Measurements from ENCODE around the gene ANKRD33B.
"Not testable (repeated sequence)": the region's sequence is repeated elsewhere in the genome, so short reads cannot be mapped to it uniquely, and the experiment has no call there.

The ANKRD33B gene
- 2.5 to 26.7 (median 11.2) reads per million in 4 experiments for total RNA-seq

- peak; percentile 63 for DNase-seq
Observed at GRCh38 chr5:10563945-10564837, at the start of gene ANKRD33B. ANKRD33B (plus strand) TSS chr5:10564070; CDS start chr5:10564468, 398 bp downstream.

- DNase-seq: not testable (repeated sequence)
Observed at GRCh38 chr5:10514572-10514971, 49.3 kb upstream of the ANKRD33B start.

- DNase-seq: no peak
Observed at GRCh38 chr5:10515492-10515891, 48.4 kb upstream of the ANKRD33B start.

- no peak for DNase-seq
Observed at GRCh38 chr5:10518347-10518746, 45.5 kb upstream of the ANKRD33B start.

- DNase-seq: no peak
Observed at GRCh38 chr5:10519729-10520128, 44.1 kb upstream of the ANKRD33B start.

DNA sequence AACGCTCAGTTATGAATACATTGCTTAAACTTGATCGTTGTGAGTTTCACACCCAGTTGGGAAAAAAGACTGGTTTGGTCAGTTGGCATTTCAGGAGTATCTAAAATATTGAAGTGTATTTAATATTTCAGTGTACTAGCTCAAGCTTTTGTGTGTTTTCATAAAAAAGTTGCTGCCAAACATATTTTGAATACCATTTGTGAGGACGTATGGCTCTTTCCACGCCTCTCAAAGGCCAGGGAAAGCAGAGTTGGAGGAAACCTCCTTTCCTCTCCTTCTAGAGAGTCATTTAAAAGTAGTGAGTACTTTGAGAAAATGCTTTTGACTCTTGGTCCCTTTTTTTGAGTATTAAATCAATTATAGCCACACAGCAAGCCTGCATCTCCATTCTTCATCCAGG lies 43.2 kb upstream of the ANKRD33B start:
- DNase-seq: no peak

GRCh38 chr5:10521466-10522223 lies 42.2 kb upstream of the ANKRD33B start:
- no peak for DNase-seq

GRCh38 chr5:10522224-10522611 lies 41.7 kb upstream of the ANKRD33B start:
- no peak for DNase-seq

DNA sequence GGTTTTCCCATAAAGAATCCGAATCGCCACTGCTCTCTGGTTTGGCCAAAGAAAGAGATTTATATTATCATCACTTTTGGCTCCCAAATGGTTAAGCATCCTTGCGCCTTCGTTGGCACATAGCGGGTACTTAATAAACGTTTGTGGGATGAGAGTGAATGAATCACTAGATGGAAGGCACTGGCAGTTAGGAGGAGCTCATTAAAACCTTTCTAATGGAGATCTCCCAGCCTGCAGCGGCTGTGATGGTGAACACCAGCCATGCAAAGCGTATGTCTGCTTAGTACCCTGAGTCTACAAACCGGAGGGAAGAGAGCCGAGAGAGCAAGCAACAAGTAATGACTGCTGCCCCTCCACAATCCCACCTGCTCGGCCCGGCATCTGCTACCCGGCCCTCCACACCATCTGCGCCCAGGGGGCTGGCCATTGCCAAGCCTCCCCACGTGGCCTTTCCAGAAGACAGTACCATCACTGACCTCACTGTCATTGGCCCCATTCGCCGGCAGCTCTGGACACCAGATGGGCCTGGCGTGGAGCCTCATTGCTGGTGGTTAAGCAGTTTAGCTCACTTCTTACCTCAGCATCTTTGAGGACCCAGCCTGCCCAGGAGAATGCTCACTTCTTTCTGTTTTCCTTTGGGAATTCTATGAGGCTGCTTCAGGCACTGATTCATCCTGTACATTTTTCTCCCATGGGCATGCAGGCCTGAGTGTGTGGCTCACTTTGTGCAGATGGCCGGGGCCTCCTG lies 39.3 kb upstream of the ANKRD33B start:
- no peak for DNase-seq

DNA sequence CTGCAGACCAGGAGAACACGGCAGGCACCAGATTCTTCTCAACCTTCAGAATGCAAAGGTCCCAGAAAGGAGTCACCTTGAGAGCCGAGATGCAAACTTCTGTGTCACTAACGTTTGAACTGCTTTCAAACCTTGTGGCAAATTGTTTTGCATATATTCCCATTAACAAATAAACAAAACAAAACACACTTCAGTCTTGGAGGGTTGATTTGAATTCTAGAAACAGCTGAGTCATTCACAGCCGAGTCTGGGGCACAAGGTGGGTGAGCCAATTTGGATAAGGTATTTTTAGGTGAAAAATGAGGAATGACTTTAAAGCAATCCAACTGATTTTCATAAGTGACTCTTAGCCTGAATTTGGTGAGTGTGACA lies 38.8 kb upstream of the ANKRD33B start:
- no peak for DNase-seq

DNA sequence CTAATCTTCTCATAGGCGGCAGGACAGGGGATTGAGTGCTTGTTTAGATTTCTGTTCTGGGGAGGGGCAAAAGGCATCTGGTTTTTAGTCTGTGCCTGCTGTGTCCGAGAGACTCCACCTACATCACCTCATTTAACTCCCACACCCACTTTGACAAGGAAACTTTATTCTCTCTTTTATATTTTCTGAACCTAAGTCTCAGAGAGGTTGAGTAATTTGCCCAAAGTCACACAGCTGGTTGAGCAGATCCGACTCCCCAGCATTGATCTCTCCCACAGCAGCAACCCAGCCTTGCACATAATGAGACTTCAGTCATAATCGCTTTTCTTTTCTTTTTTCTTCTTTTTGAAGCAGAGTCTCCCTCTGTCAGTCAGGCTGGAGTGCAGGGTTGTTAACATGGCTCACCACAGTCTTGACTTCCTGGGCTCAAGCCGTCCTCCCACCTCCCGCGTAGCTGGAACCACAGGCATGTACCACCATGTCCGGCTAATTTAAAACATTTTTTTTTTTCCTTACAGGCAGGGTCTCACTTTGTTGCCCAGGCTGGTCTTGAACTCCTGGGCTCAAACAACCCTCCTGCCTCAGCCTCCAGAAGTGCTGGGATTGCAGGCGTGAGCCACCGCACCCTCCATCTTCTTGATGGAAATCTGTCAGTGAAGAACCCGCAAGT lies 36.5 kb upstream of the ANKRD33B start:
- DNase-seq: no peak

- no peak for DNase-seq
Observed at GRCh38 chr5:10528056-10528816, 35.6 kb upstream of the ANKRD33B start.

GRCh38 chr5:10528827-10529226 lies 35.0 kb upstream of the ANKRD33B start:
- DNase-seq: no peak

DNA sequence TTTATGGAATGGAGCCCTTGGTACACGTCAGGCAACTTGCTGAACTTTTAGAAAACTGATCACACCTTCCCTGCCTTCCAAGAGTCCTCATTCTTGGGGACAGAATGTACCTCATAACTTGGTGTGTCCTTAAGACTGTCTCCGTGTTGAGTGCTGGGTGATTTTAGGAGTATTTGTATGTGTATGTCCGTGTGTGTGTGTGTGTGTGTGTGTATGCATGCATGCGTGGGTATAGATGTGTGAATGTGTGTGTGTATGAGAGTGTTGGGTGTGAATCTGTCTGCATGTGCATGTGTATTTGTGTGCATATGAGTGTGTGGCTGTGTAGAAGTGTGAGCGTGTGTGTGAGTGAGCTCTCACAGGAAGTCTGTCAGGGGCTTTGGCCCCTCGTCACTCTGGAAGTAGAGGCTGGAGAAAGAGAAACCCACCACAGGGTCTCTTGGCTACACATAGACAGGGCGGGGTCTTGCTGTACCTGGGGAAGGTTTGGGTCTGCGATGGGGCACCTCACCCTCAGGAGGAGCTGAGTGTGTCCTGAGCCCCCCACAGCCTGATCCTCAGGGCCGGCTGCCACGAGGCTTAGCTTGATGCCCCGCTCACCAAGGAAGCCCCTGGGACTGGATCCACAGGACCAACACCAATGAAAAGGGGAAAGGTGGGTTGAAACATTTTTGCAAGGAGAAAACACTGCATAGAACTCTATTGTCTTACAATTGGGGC lies 33.1 kb upstream of the ANKRD33B start:
- DNase-seq: no peak

- DNase-seq: no peak
Observed at GRCh38 chr5:10532421-10532820, 31.4 kb upstream of the ANKRD33B start.

DNA sequence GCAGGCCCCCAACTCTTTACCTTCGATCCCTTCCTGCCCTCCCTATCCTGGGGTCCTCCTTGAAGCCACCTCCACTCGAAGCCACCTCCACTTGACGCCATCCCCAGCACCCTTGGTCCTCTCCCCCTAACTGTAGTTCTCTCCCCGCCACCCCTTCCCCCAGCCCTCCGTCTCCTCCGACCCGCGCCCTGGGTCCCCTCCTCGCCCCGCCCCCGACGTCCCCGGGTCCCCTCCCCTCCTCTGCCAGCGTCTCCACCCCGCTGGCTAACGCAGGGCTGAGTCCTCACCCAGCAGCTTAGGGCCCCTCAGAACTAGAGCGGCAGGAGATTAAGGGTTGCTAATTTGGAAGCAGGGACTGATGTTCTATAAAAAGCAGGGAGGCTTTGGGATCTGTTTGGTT lies 30.6 kb upstream of the ANKRD33B start:
- DNase-seq: no peak

GRCh38 chr5:10534561-10535530 lies 29.0 kb upstream of the ANKRD33B start:
- no peak for DNase-seq

DNA sequence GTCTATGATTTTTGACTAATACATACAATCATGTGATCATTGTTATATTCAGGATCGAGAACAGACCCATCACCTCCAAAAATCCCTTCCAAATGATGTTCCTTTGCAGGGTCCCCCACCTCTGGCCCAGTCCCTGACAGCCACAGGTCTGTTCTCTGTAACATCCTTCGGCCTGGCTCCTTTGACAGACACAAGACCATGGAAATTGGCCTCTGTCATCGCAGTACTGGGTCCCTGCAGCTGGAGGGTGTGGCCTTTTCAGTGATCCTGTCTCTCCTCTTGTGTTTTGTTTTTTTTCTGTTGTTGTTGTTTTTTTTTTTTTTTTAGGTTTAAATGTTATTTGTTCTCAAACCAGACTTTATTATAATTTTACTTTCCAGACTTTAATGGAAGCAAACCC lies 27.4 kb upstream of the ANKRD33B start:
- no peak for DNase-seq

- DNase-seq: no peak
Observed at GRCh38 chr5:10536931-10537579, 26.8 kb upstream of the ANKRD33B start.
